Fibroblast of pulmonary artery (primary cell): ENCODE measurements around the gene AKAP8L.
A peak's percentile ranks its signal among the peaks of the same experiment; 100 is the strongest.

Source experiments
- DNase-seq: peaks from one replicate; pipeline ENCODE4 v3.0.0-alpha.2; 2010; ENCODE audit warnings: low read depth
- H3K4me3 ChIP-seq: replicated peaks from 2 replicates; pipeline ENCODE4 v1.5.1; 2011; ENCODE audit warnings: low read depth, mild to moderate bottlenecking, control low read depth, low read length, moderate library complexity
- TF ChIP-seq, protein P1 (sequence below): IDR thresholded peaks from 2 replicates; pipeline ENCODE4 v1.5.1; 2011; ENCODE audit warnings: mild to moderate bottlenecking, control low read depth, low read length, inconsistent platforms; ENCODE audit errors: missing control alignments

Gene AKAP8L

GRCh38 chr19:15331419-15332310 is 87.1 kb downstream of the AKAP8L start:
- TF ChIP-seq, protein P1, sequence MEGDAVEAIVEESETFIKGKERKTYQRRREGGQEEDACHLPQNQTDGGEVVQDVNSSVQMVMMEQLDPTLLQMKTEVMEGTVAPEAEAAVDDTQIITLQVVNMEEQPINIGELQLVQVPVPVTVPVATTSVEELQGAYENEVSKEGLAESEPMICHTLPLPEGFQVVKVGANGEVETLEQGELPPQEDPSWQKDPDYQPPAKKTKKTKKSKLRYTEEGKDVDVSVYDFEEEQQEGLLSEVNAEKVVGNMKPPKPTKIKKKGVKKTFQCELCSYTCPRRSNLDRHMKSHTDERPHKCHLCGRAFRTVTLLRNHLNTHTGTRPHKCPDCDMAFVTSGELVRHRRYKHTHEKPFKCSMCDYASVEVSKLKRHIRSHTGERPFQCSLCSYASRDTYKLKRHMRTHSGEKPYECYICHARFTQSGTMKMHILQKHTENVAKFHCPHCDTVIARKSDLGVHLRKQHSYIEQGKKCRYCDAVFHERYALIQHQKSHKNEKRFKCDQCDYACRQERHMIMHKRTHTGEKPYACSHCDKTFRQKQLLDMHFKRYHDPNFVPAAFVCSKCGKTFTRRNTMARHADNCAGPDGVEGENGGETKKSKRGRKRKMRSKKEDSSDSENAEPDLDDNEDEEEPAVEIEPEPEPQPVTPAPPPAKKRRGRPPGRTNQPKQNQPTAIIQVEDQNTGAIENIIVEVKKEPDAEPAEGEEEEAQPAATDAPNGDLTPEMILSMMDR: no peak
- peak overlapping the region; percentile 93 for H3K4me3 ChIP-seq
- DNase-seq: peak; percentile 54

GRCh38 chr19:15330801-15331418 is 87.9 kb downstream of the AKAP8L start:
- TF ChIP-seq, protein P1: no peak
- H3K4me3 ChIP-seq: peak overlapping the region; percentile 93
- DNase-seq: peak; percentile 69
